Activated CD8-positive, alpha-beta memory T cell treated with anti-CD3 and anti-CD28 coated beads for 36 hours (primary cell): Measurements from ENCODE around the gene ATP2C1. TPM values are rescaled to one million over a fixed set of nuclear protein-coding genes. Genes with fewer than 3 reads are reported as not detected.

ENCODE experiments used
- CTCF ChIA-PET: fragments of 350-600 bp; sonication (Branson Sonifier 250); formaldehyde crosslinking; loops from one replicate; lab custom pipeline; 2021; ENCODE audit warnings: antibody characterized with exemption; lab: Charles Lee
- POLR2A ChIA-PET: fragments of 350-600 bp; sonication (Branson Sonifier 250); formaldehyde crosslinking; loops from one replicate; lab custom pipeline; 2021; ENCODE audit warnings: antibody characterized with exemption; lab: Charles Lee
- total RNA-seq, 2 experiments: library from RNA; stranded (reverse); gene quantifications; one replicate each; pipeline ENCODE4 v1.2.3, GENCODE V29; 2021

Gene ATP2C1
- total RNA-seq, 2 experiments from 2014 or later: 63.4 to 63.5 TPM

GRCh38 chr3:130894130-130894985 is 474 bp downstream of the ATP2C1 start:
- CTCF ChIA-PET: interaction anchor here (1.1 to 3.1 kb wide), 7 partner anchors 20 to 148 kb away, joined by 3 to 17 read pairs (median 6); partner anchors contain the start of gene PIK3R4

GRCh38 chr3:130894986-130895280 is 1.0 kb downstream of the ATP2C1 start:
- ChIA-PET POLR2A (interaction anchor here (0.6 kb wide), 1 partner anchor 148 kb away, joined by 3 read pairs; no protein-coding TSS in a partner anchor), CTCF (interaction anchor here (3.1 kb wide), 1 partner anchor 135 kb away, joined by 13 read pairs; no protein-coding TSS in a partner anchor)

More at GRCh38 chr3:130894130-130894985, 474 bp downstream of the ATP2C1 start:
- POLR2A ChIA-PET: interaction anchor here (0.5 to 2.2 kb wide), 9 partner anchors 11 to 553 kb away, joined by 3 to 17 read pairs (median 6); partner anchors contain the start of genes ASTE1, NEK11 and PIK3R4

GRCh38 chr3:130895690-130896488 is 2.0 kb downstream of the ATP2C1 start:
- ChIA-PET POLR2A (interaction anchor here (0.6 kb wide), 1 partner anchor 114 kb away, joined by 3 read pairs; no protein-coding TSS in a partner anchor), CTCF (no interaction called here)

GRCh38 chr3:130897316-130897715 is 3.4 kb downstream of the ATP2C1 start:
- CTCF ChIA-PET: no interaction called here
- POLR2A ChIA-PET: no interaction called here

GRCh38 chr3:130900959-130901358 is 7.1 kb downstream of the ATP2C1 start:
- CTCF ChIA-PET: no interaction called here
- POLR2A ChIA-PET: no interaction called here

GRCh38 chr3:130901463-130902204 is 7.8 kb downstream of the ATP2C1 start:
- POLR2A ChIA-PET: no interaction called here
- CTCF ChIA-PET: no interaction called here

GRCh38 chr3:130903412-130903908 is 9.6 kb downstream of the ATP2C1 start:
- CTCF ChIA-PET: no interaction called here
- POLR2A ChIA-PET: no interaction called here

GRCh38 chr3:130904491-130904890 is 10.6 kb downstream of the ATP2C1 start:
- ChIA-PET CTCF (no interaction called here), POLR2A (no interaction called here)

GRCh38 chr3:130905551-130905950 is 11.7 kb downstream of the ATP2C1 start:
- ChIA-PET POLR2A (no interaction called here), CTCF (no interaction called here)

GRCh38 chr3:130906374-130906995 is 12.6 kb downstream of the ATP2C1 start:
- ChIA-PET CTCF (no interaction called here), POLR2A (no interaction called here)

- POLR2A ChIA-PET: interaction anchor here (1.0 kb wide), 1 partner anchor 14 kb away, joined by 4 read pairs; the partner anchor contains the start of gene ATP2C1
- CTCF ChIA-PET: no interaction called here
These were observed 13.6 kb downstream of the ATP2C1 start for GRCh38 chr3:130907500-130907899.

GRCh38 chr3:130907966-130908365 is 14.1 kb downstream of the ATP2C1 start:
- ChIA-PET CTCF (no interaction called here), POLR2A (interaction anchor here (1.0 kb wide), 1 partner anchor 14 kb away, joined by 4 read pairs; the partner anchor contains the start of gene ATP2C1)

- CTCF ChIA-PET: interaction anchor here (0.6 kb wide), 1 partner anchor 156 kb away, joined by 3 read pairs; no protein-coding TSS in a partner anchor
- POLR2A ChIA-PET: no interaction called here
These were observed 21.8 kb downstream of the ATP2C1 start for GRCh38 chr3:130915567-130916292.

- ChIA-PET CTCF (no interaction called here), POLR2A (no interaction called here)
These were observed 22.8 kb downstream of the ATP2C1 start for GRCh38 chr3:130916507-130917167.

GRCh38 chr3:130918328-130918727 is 24.4 kb downstream of the ATP2C1 start:
- ChIA-PET CTCF (no interaction called here), POLR2A (interaction anchor here (1.3 kb wide), 1 partner anchor 175 kb away, joined by 3 read pairs; no protein-coding TSS in a partner anchor)

GRCh38 chr3:130925628-130926027 is 31.7 kb downstream of the ATP2C1 start:
- ChIA-PET POLR2A (no interaction called here), CTCF (no interaction called here)

GRCh38 chr3:130926504-130926903 is 32.6 kb downstream of the ATP2C1 start:
- ChIA-PET POLR2A (no interaction called here), CTCF (no interaction called here)
